Measurements from ENCODE around the gene MESP2.

Gene MESP2

DNA sequence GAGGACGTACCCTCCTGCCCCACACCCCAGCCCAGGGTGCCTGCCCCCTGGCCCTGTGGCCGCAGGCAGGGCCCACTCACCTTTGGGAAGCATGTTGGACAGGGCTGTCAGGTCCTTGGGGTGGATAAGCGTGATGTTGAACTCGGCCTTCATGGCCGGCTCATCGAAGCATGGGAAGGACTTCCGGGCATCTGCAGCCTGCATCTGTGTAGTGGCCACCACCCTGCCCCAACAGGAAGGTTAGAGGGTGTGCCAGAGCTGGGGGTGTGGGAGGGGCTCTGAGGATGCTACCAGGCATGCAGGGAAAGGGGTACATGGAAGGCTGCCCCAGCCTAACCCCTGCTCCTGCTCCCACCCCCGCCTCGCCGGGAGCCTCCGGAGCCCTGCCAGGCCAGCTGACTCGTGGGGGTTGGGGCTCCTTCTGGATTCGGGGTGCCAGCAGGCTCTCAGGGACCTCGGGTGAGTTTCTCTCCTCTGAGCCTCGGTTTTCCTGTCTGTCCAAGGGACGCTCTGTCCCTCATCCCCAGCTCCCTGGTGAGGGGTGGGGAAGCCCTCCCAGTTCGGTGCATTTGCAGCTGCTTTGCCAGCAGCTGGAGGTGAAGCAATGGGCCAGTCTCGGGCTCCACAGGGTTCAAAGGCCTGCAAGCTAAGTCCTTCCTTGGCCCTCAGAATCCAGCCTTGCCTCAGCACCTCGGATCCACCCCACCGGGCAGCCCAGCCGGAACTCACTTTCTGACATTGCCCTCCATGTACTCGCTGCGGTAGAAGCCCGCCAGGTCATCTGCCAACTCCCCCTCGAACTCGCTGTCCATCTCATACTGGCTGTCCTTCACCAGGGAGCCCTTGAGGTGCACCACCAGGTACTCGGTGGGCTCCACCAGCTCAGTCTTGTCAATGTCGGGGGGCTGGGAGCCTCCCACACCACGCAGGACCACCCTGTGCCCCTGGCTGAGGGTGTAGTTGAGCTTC lies 29.4 kb downstream of the MESP2 start:
- no peak for TF ChIP-seq CTCF (IDR thresholded peaks at IDR 0.05; ENCODE audit: low read length, missing control alignments)
- no peak for DNase-seq (ENCODE audit: low read depth)
- H3K4me3 ChIP-seq (replicated peaks; ENCODE audit: low read depth, low read length) = no peak overlapping the region

DNA sequence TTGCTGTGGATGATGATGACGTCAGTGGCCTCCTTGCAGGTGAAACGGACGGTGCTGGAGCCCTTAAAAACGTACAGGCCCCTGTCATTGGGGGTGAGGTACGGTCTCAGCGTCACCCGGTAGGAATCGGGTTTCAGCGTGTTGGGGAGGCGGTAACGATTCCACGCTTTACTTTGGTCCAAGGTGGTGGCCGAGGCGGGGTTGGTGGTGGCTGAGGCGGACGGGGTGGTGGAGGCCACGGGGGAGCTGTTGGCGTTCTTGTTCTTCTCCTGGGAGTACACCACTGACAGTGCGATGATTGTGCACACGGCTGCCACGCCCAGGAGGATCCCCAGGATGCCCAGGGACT lies 30.1 kb downstream of the MESP2 start:
- no peak for TF ChIP-seq CTCF (IDR thresholded peaks at IDR 0.05; ENCODE audit: low read length, missing control alignments)
- no peak overlapping the region for H3K4me3 ChIP-seq (replicated peaks; ENCODE audit: low read depth, low read length)
- no peak for DNase-seq (ENCODE audit: low read depth)

- no peak for TF ChIP-seq CTCF (IDR thresholded peaks at IDR 0.05; ENCODE audit: low read length, missing control alignments)
- DNase-seq (ENCODE audit: low read depth) = no peak
- H3K4me3 ChIP-seq (replicated peaks; ENCODE audit: low read depth, low read length) = no peak overlapping the region
These were observed 30.7 kb downstream of the MESP2 start for GRCh38 chr15:89806559-89807550.

DNA sequence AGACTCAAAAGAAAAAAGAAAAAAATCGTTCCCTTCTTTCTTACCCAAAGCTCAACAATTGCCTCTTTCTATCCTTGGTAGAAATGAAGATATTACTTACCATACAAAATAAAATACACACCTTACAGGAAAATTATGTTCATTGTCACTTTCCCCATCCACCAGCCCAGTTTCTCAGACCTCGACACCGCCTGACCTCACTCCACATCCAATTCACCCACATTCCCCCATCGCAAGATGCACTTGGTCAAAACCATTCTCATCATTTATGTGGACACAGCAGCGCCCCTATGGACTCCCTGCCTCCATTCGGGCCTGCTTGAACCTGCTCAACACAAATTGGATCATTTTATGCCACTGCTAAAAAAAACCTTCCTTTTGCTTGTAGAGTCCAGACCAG lies 31.6 kb downstream of the MESP2 start:
- DNase-seq (ENCODE audit: low read depth) = no peak
- H3K4me3 ChIP-seq (replicated peaks; ENCODE audit: low read depth, low read length) = no peak overlapping the region
- TF ChIP-seq CTCF (IDR thresholded peaks at IDR 0.05; ENCODE audit: low read length, missing control alignments) = no peak

- H3K4me3 ChIP-seq (replicated peaks; ENCODE audit: low read depth, low read length) = no peak overlapping the region
- DNase-seq (ENCODE audit: low read depth) = no peak
- no peak for TF ChIP-seq CTCF (IDR thresholded peaks at IDR 0.05; ENCODE audit: low read length, missing control alignments)
These were observed 32.2 kb downstream of the MESP2 start for GRCh38 chr15:89808160-89808870.

GRCh38 chr15:89809093-89809786 lies 33.1 kb downstream of the MESP2 start:
- TF ChIP-seq CTCF (IDR thresholded peaks at IDR 0.05; ENCODE audit: low read length, missing control alignments) = no peak
- peak; percentile 45 for DNase-seq (ENCODE audit: low read depth)
- H3K4me3 ChIP-seq (replicated peaks; ENCODE audit: low read depth, low read length) = no peak overlapping the region

Measured in fibroblast of pulmonary artery (primary cell).